GM12892 (cell line): ENCODE measurements around the gene MFNG.

Source experiments
- POLR2A ChIP-seq: IDR thresholded peaks from 2 replicates; pipeline ENCODE4 v1.6.1; 2011; ENCODE audit warnings: low read depth, low read length, control low read depth
- POLR2AphosphoS5 ChIP-seq: IDR thresholded peaks from 2 replicates; pipeline ENCODE4 v1.6.1; 2011; ENCODE audit warnings: low read depth, low read length, control low read depth
- TAF1 ChIP-seq: IDR thresholded peaks from 2 replicates; pipeline ENCODE4 v1.6.1; 2011; ENCODE audit warnings: low read depth, mild to moderate bottlenecking, control low read depth, low read length, borderline replicate concordance

GRCh38 chr22:37427711-37428635 is 58.2 kb downstream of the MFNG start:
- TF ChIP-seq POLR2A, result no peak
- no peak for TF ChIP-seq TAF1
- no peak for TF ChIP-seq POLR2AphosphoS5
